ENCODE data around the gene MICU1. TPM values are rescaled to one million over a fixed set of nuclear protein-coding genes. Genes with fewer than 3 reads are reported as not detected.

MICU1 gene
- total and polyA plus RNA-seq, 2 of the 13 experiments (the other 11 are each of a cell fraction or from before 2014, with no cell fraction given), result 32.5 to 56.1 TPM

GRCh38 chr10:72525277-72525676 lies 100.6 kb downstream of the MICU1 start (continued):
- no peak for TF ChIP-seq ZNF574 (CRISPR knock-in tag; IDR thresholded peaks at IDR 0.05)
- peak; percentile 72 for TF ChIP-seq SAP130 (CRISPR knock-in tag; IDR thresholded peaks at IDR 0.05; ENCODE audit: low read depth)
- TF ChIP-seq ZFP1 (CRISPR knock-in tag; IDR thresholded peaks at IDR 0.05), result 0 out of 2 replicates have a peak, but pooled peaks have one; percentile 48
- no peak for TF ChIP-seq HOXA7 (CRISPR knock-in tag; IDR thresholded peaks at IDR 0.05)
- TF ChIP-seq POLR2A (IDR thresholded peaks at IDR 0.05; ENCODE audit: insufficient read depth in 1 of 2, low read depth in 2 of 2, low read length in 2 of 2), result no peak
- TF ChIP-seq MLXIP (CRISPR knock-in tag; IDR thresholded peaks at IDR 0.05; ENCODE audit: borderline replicate concordance), result no peak
- no peak for TF ChIP-seq CSRNP2 (CRISPR knock-in tag; conservative IDR thresholded peaks at IDR 0.05; ENCODE audit: low read depth)
- peak; percentile 30; the same call in 1 of the 2 replicates for TF ChIP-seq FOSL1 (CRISPR knock-in tag; IDR thresholded peaks at IDR 0.05; ENCODE audit: borderline replicate concordance)
- no peak for TF ChIP-seq SOX6 (IDR thresholded peaks at IDR 0.05)
- peak; percentile 32; the same call in 1 of the 2 replicates for TF ChIP-seq SOX6 (CRISPR knock-in tag; IDR thresholded peaks at IDR 0.05)
- peak; percentile 85 for TF ChIP-seq FOSL2 (CRISPR knock-in tag; IDR thresholded peaks at IDR 0.05)
- peak; percentile 43; the same call in 1 of the 2 replicates for TF ChIP-seq HNF1A (IDR thresholded peaks at IDR 0.05; ENCODE audit: low read depth)
- no peak for TF ChIP-seq HNF1A (CRISPR knock-in tag; IDR thresholded peaks at IDR 0.05; ENCODE audit: borderline replicate concordance)
- peak; percentile 64 for TF ChIP-seq TEAD3 (CRISPR knock-in tag; optimal IDR thresholded peaks at IDR 0.05; ENCODE audit: borderline replicate concordance)
- 0 out of 2 replicates have a peak, but pooled peaks have one; percentile 10 for TF ChIP-seq TCF7 (IDR thresholded peaks at IDR 0.05; ENCODE audit: low read depth)

All from HepG2 (cell line).